NCI-H1930 (cell line): ENCODE results near the gene PRKCD.

Source experiments
- DNase-seq, 2 experiments: peaks; one replicate each; lab custom pipeline; 2025; lab: John Stamatoyannopoulos, UW

The PRKCD gene

DNA sequence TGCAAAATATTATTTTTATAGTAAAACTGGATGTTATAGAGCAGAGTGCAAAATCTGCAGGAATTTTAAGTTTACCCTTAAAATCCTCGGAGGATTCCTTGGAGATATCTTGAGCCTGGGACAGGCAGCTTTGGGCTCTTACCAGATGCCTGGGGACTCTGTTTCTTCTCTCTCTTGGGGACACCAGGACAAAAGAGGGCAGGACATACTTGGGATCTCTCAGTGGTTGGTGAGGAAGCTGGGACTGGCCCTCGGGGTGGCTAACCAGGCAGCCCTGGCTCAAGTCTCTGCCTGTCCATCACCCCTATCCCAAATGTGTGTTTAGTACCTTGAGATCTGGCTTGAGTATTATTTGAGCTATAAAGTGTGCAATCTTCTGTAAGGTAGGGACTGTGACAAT, 56.2 kb downstream of the PRKCD start:
- DNase-seq = no peak

DNA sequence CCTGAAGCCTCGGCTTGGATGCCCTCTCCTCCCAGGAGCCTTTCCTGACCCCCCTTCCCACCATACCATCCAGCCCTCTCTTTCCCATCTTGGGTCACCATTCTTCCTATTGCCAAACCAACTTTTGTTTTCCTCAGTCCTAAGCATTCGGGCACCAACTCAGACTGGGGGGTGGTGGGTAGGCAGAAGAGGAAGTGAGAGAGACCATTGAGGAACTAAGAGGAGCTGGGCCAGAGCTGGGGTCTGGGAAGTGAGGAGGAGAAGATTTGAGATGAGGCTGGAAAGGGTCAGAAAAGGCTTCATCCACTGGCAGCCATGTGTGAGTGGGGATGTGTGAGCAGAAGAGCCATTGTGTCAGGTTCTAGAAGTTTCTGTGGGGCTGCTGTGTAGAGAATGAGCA, 57.1 kb downstream of the PRKCD start:
- no peak for DNase-seq

DNA sequence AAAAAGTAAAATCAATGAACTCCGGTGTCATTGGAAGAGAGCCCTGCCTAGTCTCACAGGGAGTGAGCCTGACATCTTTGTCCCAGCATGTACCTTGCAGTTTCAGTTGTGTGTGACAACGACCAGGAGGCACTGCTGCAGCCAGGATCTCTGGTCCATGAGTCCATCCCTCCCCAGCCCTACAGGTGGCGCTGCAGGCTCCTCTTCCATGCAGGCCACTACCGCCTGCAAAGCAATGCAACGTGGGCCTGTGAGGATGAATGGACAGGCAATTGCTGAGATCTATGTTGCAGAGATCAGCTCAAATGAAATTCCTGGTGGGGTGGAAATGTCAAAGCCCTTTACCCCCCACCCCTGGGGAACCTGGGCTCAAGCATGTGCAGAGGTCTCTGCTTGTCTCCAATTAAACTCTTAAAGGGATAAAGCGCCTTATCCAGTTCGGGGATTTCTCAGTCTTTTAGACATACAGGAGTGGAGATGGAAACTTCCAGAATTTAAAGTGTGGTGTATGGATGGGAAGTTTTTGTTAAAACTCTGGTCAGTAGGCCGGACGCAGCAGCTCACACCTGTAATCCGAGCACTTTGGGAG, 59.0 kb downstream of the PRKCD start:
- DNase-seq = peak; percentile 33 to 38

DNA sequence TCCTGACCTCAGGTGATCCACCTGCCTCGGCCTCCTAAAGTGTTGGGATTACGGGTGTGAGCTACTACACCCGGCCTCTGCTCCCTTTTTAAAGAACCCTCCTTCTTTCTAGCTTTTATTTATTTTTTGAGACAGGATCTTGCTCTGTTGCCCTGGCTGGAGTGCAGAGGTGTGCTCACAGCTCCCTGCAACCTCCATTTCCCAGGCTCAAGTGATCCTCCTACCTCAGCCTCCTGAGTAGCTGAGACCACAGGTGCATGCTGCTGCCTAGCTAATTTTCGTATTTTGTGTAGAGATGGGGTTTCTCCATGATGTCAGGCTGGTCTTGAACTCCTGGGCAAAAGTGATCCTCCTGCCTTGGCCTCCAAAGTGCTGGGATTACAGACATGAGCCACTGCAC, 60.3 kb downstream of the PRKCD start:
- DNase-seq = no peak

DNA sequence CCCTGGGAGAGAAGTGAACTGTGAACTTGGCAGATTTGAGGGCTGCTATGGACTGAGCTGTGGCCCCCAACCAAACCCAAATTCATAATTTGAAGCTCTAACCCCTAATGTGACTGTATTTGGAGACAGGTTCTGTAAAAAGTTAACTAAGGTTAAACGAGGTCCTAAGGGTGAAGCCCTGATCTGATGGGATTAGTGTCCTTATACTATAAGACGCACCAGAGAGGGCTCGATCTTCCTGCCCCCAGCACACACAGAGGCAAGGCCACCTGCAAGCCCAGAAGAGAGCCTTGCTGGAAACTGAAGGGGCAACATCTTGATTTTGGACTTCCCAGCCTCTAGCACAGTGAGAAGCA, 60.8 kb downstream of the PRKCD start:
- DNase-seq = no peak

- no peak for DNase-seq
Observed at GRCh38 chr3:53222183-53222901, 61.3 kb downstream of the PRKCD start.

- no peak for DNase-seq
Observed at GRCh38 chr3:53223025-53223424, 62.0 kb downstream of the PRKCD start.

DNA sequence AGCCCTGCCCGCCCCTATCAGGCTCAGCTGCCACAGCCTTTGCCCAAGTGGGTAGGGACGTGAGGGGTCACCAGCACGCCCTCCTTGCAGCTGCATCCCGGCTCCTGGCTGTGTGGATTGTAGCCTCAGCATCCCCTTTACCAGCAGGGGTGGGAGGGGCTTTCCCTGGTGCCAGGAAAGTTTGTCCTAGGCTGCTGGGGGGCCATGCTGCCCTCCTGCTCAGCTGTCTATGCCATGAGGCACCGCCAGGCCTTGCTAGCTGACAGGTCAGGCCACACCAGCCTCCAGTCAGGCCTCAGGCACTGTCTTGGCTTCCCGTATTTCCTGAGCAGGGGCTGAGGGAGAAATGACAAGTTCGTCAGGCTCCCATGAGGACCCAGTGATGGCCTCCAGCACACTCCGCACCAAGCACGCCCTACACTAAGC, 62.5 kb downstream of the PRKCD start:
- DNase-seq = no peak

GRCh38 chr3:53224026-53224425, 63.0 kb downstream of the PRKCD start:
- DNase-seq = no peak

DNA sequence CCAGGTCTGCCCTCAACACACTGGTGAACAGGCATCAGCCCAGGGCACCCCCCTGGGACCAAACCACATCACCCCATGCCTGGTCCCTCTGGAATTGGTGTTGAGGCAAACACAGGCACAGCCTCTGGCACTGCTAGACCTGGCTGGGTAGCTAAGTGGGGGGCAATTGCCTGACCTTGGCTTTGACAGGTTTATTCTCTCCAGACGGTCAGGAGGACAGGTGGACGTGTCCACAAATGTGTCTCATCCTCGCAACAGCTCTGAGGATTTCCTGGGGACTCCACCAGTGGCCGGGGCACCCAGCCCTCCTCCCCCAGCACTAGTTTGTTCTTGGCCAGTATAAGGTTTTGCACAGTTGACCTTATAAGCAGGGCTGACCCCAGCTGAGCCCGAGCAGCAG, 63.5 kb downstream of the PRKCD start:
- DNase-seq = no peak

- no peak for DNase-seq
Observed at GRCh38 chr3:53225181-53225580, 64.2 kb downstream of the PRKCD start.

DNA sequence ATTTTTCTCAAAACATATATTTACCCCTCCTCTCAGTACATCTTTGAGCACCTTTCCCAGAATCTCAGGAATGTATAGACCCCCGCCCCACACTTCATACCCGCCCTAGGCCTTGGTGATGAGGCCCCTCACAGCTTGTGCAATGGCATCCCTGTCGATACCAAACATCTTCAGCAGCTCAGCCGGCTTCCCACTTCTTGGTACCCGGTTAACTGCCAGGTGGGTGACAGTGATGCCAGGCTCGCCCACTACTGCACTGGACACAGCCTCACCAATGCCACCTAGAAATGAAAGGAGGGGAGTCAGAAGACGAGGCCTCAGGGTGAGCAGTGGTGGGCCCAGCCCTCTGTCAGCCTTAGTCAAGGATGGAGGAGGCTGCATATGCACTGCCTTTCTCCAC, 64.6 kb downstream of the PRKCD start:
- no peak for DNase-seq

DNA sequence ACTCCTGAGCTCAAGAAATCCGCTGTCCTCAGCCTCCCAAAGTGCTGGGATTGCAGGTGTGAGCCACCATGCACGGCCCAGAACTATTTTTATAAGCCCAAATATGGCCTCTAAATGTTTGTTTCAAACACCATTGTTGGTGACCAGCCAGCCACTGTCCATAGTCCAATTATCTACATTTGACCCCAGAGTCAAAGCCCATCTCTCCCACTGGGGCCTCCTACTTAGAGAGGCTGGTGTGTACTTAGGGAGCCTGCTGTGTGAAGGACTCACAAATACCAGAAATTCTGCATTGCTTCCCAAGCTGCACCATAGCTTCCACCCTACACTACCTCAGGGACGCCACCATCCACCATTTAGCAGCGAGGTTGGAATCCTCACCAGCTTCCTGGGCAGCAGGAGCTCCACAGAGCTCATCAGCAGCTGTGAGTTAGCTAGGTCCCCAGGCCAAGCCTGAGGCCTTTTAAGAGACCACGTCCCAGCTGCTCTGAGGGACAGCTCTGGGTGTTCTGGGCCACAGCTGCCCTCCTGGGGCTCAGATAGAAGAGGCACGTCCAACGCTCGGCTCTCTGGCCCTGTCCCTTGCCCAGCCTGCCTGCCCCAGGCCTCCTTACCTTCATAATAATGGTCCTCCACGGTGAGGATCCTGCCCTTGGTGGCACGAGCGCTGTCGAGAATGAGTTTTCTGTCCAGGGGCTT, 65.3 kb downstream of the PRKCD start:
- no peak for DNase-seq

GRCh38 chr3:53226841-53227407, 65.9 kb downstream of the PRKCD start:
- DNase-seq = no peak

DNA sequence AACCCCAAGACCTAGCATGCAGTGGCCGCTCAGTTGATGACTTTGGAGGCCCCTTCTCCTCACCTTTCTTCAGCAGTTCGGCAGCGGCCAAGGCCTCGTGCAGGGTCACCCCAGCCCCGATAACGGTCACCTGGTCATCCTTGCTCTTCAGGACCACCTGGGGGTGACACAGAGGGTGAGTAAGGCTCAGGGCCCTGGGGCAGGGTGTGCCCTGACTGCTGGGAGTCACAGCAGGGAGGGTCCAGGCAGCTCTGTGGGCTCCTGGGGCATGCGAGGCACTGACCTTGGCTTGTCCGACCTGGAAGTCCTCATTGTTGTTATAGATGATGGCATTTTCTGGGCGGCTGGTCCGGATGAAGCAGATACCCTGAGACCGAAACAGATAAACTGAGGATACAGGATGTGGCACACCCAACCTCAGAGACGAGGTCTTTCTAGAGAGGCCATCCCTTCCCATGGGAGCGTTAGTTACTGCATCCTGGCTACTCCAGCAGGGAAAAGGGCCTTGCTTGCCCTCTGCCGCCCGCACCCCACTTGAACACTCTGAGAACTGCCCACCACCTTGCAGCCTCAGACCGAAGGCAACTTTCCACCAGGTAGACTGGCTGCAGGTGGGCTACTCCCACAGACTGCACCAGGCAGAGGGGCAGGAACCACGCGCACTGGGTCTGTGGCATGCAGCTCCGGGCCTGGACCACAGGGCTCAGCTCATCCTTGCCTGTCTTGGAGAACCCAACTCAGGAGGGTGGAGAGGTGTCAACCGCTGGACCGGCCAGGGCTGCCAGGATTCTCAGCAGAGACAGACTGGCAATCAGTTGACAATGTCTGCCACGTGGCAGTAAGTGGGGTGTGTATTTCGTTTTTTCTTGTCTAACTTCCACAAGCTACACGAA, 67.2 kb downstream of the PRKCD start:
- DNase-seq = no peak

DNA sequence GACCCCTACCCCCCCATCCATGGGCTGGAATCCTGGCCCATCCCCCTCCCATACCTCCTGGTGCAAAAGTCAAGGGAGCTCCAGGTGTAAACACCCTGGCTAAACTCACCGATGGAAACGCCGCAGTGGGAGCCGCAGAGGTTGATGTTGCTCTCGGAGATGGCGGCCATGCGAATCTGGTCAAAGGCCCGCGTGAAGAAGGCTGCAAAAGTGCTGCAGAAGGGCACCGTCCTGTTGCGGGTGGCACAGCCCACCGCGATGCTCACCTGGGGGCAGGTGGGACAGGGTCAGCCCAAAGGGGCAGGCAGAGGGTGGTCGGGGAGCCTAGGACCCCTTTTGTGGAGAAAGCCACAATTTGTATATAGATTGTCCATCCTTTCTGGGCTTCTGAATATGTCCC, 68.2 kb downstream of the PRKCD start:
- DNase-seq = no peak

- no peak for DNase-seq
Observed at GRCh38 chr3:53229606-53230005, 68.6 kb downstream of the PRKCD start.

DNA sequence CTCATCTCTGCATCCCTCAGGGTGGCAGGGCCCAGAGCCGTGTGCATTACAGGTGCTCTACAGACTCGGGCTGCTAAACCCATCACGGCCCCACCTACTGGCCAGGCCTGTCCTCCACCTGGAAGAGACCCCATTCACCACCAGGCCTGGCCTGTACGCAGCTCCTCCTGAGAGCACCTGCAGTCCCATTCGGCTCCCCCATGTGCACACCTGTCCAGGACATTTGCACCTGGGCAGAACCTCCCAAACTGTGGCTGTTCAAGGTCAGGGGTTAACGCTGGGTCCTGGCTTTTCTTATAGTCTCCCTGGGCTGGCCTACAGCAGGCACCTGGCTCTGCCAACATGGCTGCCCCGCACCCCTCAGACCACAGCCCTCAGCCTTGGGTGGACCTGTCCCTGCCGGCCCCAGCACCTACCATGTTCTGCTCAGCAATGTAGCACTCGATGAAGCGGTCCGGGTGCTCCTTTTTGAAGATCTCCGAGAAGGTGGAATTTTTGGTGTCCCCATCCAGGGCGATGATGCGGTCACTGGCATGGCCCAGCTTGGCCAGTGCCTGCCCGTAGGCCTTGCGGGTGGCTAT, 69.1 kb downstream of the PRKCD start:
- no peak for DNase-seq

- DNase-seq = no peak
Observed at GRCh38 chr3:53230789-53231188, 69.8 kb downstream of the PRKCD start.

DNA sequence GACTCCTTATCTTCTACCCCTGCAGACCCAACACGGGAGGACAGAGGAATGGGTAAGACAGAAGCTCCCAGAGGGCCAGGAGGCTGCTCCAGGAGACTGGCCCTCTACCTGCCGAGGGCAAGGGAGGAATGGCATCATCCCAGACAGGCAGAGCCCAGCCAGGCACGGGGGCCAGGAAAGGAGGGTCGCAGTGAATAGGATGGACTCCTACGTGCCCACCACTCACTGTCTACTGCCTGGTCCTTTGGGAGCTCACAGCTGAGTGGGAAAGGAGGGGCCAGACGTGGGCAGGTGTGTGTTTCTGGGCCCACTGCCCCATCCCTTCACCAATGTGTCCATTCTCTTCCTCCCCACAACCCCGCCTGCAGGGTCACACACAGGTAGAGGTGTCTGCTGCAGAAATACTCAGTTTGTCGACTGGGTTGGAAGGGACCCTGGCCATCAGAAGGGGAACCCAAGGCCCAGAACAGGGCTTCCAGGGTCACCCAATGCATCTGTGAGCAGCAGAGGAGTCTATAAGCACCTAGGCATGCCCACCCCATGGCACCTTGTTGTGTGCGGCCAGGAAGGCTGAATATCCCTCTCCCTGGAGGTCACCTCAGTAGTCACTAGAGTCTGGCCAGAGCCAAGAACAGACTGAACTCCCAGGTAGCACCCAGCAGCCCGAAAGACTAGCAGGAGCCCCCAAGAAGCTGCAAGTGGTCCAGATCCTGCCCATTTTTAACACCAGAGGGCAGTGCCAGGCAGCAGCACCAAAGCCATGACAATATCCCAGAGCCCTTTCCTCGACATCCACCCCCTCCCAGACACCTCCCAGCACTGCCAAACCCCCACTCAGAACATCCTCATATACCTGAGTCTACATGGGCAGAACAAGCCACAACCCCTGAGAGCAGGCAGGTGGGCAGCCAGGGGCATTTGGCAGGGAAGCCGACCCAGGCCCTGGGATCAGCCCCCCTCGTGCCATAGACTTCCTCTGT, 70.8 kb downstream of the PRKCD start:
- DNase-seq = no peak
